Neuronal stem cell (in vitro differentiated cells): Measurements from ENCODE around the gene PSMD12.
"Not testable (repeated sequence)": the region's sequence is repeated elsewhere in the genome, so short reads cannot be mapped to it uniquely, and the experiment has no call there.

ENCODE experiments used
- DNase-seq: peaks from one replicate; pipeline ENCODE4 v3.0.0-alpha.2; 2013; ENCODE audit warnings: low spot score
- H2AFZ ChIP-seq: one replicate; pipeline ENCODE4 v1.6.1; 2013; ENCODE audit warnings: mild to moderate bottlenecking, low read length, inconsistent platforms
- H2AK5ac ChIP-seq: 2 replicates; pipeline ENCODE4 v1.6.1; 2013; ENCODE audit warnings: low read depth, mild to moderate bottlenecking, inconsistent platforms, low read length, moderate library complexity, mixed read lengths
- H2BK120ac ChIP-seq: 2 replicates; pipeline ENCODE4 v1.6.1; 2013; ENCODE audit warnings: low read depth, mild to moderate bottlenecking, inconsistent platforms, low read length, moderate library complexity, mixed read lengths
- H2BK12ac ChIP-seq: one replicate; pipeline ENCODE4 v1.6.1; 2013; ENCODE audit warnings: low read length, inconsistent platforms
- H2BK15ac ChIP-seq: 2 replicates; pipeline ENCODE4 v1.6.1; 2013; ENCODE audit warnings: mild to moderate bottlenecking, low read length, inconsistent platforms, mixed read lengths
- H2BK5ac ChIP-seq: one replicate; pipeline ENCODE4 v1.6.1; 2013; ENCODE audit warnings: inconsistent platforms, mild to moderate bottlenecking, low read length, moderate library complexity
- H3K14ac ChIP-seq: one replicate; pipeline ENCODE4 v1.6.1; 2013; ENCODE audit warnings: low read length, inconsistent platforms
- H3K18ac ChIP-seq: 2 replicates; pipeline ENCODE4 v1.6.1; 2013; ENCODE audit warnings: low read length, inconsistent platforms
- H3K23ac ChIP-seq: 2 replicates; pipeline ENCODE4 v1.6.1; 2013; ENCODE audit warnings: low read depth, mild to moderate bottlenecking, mixed read lengths, low read length, inconsistent platforms; ENCODE audit not compliant: poor library complexity
- H3K27ac ChIP-seq: replicated peaks from 3 replicates; pipeline ENCODE4 v1.5.1; 2013; ENCODE audit warnings: low read length, inconsistent platforms
- H3K27me3 ChIP-seq, 3 experiments: 2 replicates each; pipeline ENCODE4 v1.6.1; 2013; ENCODE audit warnings: low read length in 3 of 3, mild to moderate bottlenecking in 2 of 3, inconsistent platforms in 1 of 3, low read depth in 1 of 3, mixed read lengths in 1 of 3, moderate library complexity in 1 of 3; ENCODE audit not compliant: control insufficient read depth in 3 of 3, insufficient read depth in 3 of 3
- H3K36me3 ChIP-seq, 2 donors: replicated peaks in 1 of 2; 2 replicates each; pipeline ENCODE4 v1.6.1; 2013; ENCODE audit warnings: low read length in 2 of 2; ENCODE audit not compliant: control insufficient read depth in 2 of 2, insufficient read depth in 2 of 2
- H3K4ac ChIP-seq: 2 replicates; pipeline ENCODE4 v1.6.1; 2013; ENCODE audit warnings: inconsistent platforms, mild to moderate bottlenecking, low read length, moderate library complexity
- H3K4me1 ChIP-seq, 2 donors: 1 replicate in 1 of 2; 2 replicates in 1 of 2; pipeline ENCODE4 v1.6.1; 2013; ENCODE audit warnings: low read length in 2 of 2, low read depth in 1 of 2; ENCODE audit not compliant: control insufficient read depth in 2 of 2, insufficient read depth in 1 of 2
- H3K4me2 ChIP-seq: one replicate; pipeline ENCODE4 v1.6.1; 2013; ENCODE audit warnings: mild to moderate bottlenecking, low read length, inconsistent platforms; ENCODE audit not compliant: insufficient read depth, poor library complexity, severe bottlenecking
- H3K4me3 ChIP-seq, 2 donors: 2 replicates each; pipeline ENCODE4 v1.5.1; 2013; ENCODE audit warnings: low read length in 2 of 2, mild to moderate bottlenecking in 2 of 2, inconsistent platforms in 1 of 2, moderate library complexity in 1 of 2
- H3K79me1 ChIP-seq: one replicate; pipeline ENCODE4 v1.6.1; 2013; ENCODE audit warnings: low read depth, mild to moderate bottlenecking, inconsistent platforms, low read length, moderate library complexity
- H3K9ac ChIP-seq: one replicate; pipeline ENCODE4 v1.6.1; 2013; ENCODE audit warnings: mild to moderate bottlenecking, low read depth, low read length, inconsistent platforms; ENCODE audit not compliant: poor library complexity
- H3K9me3 ChIP-seq, 2 donors: replicated peaks in 1 of 2; 2 replicates each; pipeline versions ENCODE3 to v1.6.1; 2013; ENCODE audit warnings: low read length in 2 of 2, mild to moderate bottlenecking in 2 of 2, inconsistent platforms in 1 of 2, low read depth in 1 of 2, mixed read lengths in 1 of 2, moderate library complexity in 1 of 2; ENCODE audit not compliant: control insufficient read depth in 2 of 2, insufficient read depth in 1 of 2
- H4K8ac ChIP-seq: one replicate; pipeline ENCODE4 v1.6.1; 2013; ENCODE audit warnings: low read depth, mild to moderate bottlenecking, inconsistent platforms, low read length, moderate library complexity
- H4K91ac ChIP-seq: one replicate; pipeline ENCODE4 v1.6.1; 2013; ENCODE audit warnings: low read length, low read depth, mild to moderate bottlenecking, inconsistent platforms; ENCODE audit not compliant: poor library complexity
- WGBS, 2 donors: extraction: QIAGEN DNeasy Blood & Tissue Kit; methylation state at CpG; one replicate each; pipeline ENCODE4 v1.1.7; 2013; ENCODE audit warnings: missing lambda C conversion rate in 2 of 2, mixed read lengths in 1 of 2; ENCODE audit not compliant: insufficient read length in 2 of 2, insufficient replicate concordance in 1 of 2; ENCODE audit errors: extremely low coverage in 2 of 2; 5-methylcytosine and 5-hydroxymethylcytosine counted together

PSMD12 gene

GRCh38 chr17:67388536-67388935, 22.2 kb upstream of the PSMD12 start:
- H3K79me1 ChIP-seq, H3K4me1 ChIP-seq, H3K27me3 ChIP-seq, H3K4me2 ChIP-seq, H2AK5ac ChIP-seq, H3K14ac ChIP-seq, H3K18ac ChIP-seq, H3K27ac ChIP-seq, H3K23ac ChIP-seq, H4K91ac ChIP-seq, DNase-seq, H3K36me3 ChIP-seq, H2AFZ ChIP-seq, H2BK15ac ChIP-seq, H4K8ac ChIP-seq, H3K9ac ChIP-seq, H3K4ac ChIP-seq, H2BK5ac ChIP-seq, H2BK120ac ChIP-seq, H3K4me3 ChIP-seq, H3K9me3 ChIP-seq, H2BK12ac ChIP-seq: not testable (repeated sequence)
- WGBS, 2 donors: no CpG with 5 or more reads among the region's 10 CpGs

DNA sequence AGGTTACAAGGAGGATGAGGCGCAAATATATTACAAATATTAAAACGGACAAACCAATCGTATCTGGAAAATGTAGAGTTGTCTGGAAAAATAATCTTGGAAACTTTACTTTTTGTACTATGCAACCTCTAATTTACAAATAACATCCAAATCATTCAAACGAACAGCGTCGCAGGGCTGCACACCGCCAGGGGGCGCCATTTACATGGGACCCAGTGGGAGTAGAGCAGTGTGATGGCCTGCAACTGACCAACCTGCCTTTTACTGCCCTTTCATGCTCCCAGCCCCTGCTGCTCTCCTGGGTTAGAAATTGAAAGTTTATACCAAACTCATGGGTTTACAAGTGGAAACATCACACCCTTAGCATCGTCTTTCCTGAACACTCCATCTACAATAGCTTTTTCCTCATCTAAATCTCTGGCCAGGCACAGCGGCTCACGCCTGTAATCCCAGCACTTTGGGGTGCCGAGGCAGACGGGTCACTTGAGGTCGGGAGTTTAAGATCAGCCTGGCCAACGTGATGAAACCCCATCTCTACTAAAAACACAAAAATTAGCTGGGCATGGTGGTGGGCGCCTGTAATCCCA, 20.7 kb upstream of the PSMD12 start:
- Histone ChIP-seq H2AFZ (no peak overlapping the region), H2BK5ac (no peak overlapping the region), H4K91ac (no peak overlapping the region), H3K4me2 (no peak overlapping the region), H3K18ac (no peak overlapping the region), H3K27ac (no peak overlapping the region), H3K4me3 (no peak overlapping the region), H2BK12ac (no peak overlapping the region), H3K36me3 (peaks cover 0 to 2% of the 10 kb centered on the region in 2 donors), H3K23ac (no peak overlapping the region), H2BK120ac (no peak overlapping the region), H3K9me3 (no peaks in the 10 kb centered on the region), H4K8ac (no peak overlapping the region), H3K9ac (no peak overlapping the region), H3K14ac (no peak overlapping the region), H2AK5ac (no peak overlapping the region), H3K4ac (no peak overlapping the region), H3K79me1 (peaks cover 4% of the 10 kb centered on the region), H2BK15ac (no peak overlapping the region), H3K4me1 (peaks cover 0 to 2% of the 10 kb centered on the region in 2 donors), H3K27me3 (no peaks in the 10 kb centered on the region)
- peak; percentile 57 for DNase-seq
- no CpG with 5 or more reads among the region's 16 CpGs for WGBS, 2 donors

GRCh38 chr17:67385122-67385988, 19.0 kb upstream of the PSMD12 start:
- Histone ChIP-seq H2BK12ac (no peak overlapping the region), H3K14ac (no peak overlapping the region), H3K9me3 (no peaks in the 10 kb centered on the region), H3K36me3 (peaks cover 0 to 2% of the 10 kb centered on the region in 2 donors), H3K18ac (no peak overlapping the region), H2AFZ (no peak overlapping the region), H3K4ac (no peak overlapping the region), H2AK5ac (no peak overlapping the region), H3K4me2 (no peak overlapping the region), H3K4me3 (no peak overlapping the region), H3K27me3 (no peaks in the 10 kb centered on the region), H3K79me1 (peaks cover 4% of the 10 kb centered on the region), H2BK15ac (no peak overlapping the region), H3K23ac (no peak overlapping the region), H2BK120ac (no peak overlapping the region), H4K8ac (no peak overlapping the region), H2BK5ac (no peak overlapping the region), H3K4me1 (peaks cover 0 to 2% of the 10 kb centered on the region in 2 donors), H4K91ac (no peak overlapping the region), H3K27ac (no peak overlapping the region), H3K9ac (no peak overlapping the region)
- DNase-seq: no peak
- no CpG with 5 or more reads among the region's 20 CpGs for WGBS, 2 donors

- Histone ChIP-seq H3K4me3 (no peak overlapping the region), H3K14ac (no peak overlapping the region), H2BK5ac (no peak overlapping the region), H3K4ac (no peak overlapping the region), H3K27me3 (no peaks in the 10 kb centered on the region), H3K4me1 (peaks cover 0 to 4% of the 10 kb centered on the region in 2 donors), H3K27ac (no peak overlapping the region), H3K23ac (no peak overlapping the region), H2AK5ac (no peak overlapping the region), H2BK12ac (no peak overlapping the region), H3K4me2 (no peak overlapping the region), H4K91ac (no peak overlapping the region), H4K8ac (no peak overlapping the region), H3K36me3 (peaks cover 0 to 5% of the 10 kb centered on the region in 2 donors), H2BK15ac (no peak overlapping the region), H3K18ac (no peak overlapping the region), H2AFZ (no peak overlapping the region), H3K9me3 (no peaks in the 10 kb centered on the region), H3K9ac (no peak overlapping the region), H2BK120ac (no peak overlapping the region), H3K79me1 (peaks cover 4% of the 10 kb centered on the region)
- WGBS, 2 donors: no CpG with 5 or more reads among the region's 1 CpG
- DNase-seq: no peak
These were observed 15.5 kb upstream of the PSMD12 start for GRCh38 chr17:67381929-67382257.
